ENCODE data around the gene FCN3.

FCN3 gene

DNA sequence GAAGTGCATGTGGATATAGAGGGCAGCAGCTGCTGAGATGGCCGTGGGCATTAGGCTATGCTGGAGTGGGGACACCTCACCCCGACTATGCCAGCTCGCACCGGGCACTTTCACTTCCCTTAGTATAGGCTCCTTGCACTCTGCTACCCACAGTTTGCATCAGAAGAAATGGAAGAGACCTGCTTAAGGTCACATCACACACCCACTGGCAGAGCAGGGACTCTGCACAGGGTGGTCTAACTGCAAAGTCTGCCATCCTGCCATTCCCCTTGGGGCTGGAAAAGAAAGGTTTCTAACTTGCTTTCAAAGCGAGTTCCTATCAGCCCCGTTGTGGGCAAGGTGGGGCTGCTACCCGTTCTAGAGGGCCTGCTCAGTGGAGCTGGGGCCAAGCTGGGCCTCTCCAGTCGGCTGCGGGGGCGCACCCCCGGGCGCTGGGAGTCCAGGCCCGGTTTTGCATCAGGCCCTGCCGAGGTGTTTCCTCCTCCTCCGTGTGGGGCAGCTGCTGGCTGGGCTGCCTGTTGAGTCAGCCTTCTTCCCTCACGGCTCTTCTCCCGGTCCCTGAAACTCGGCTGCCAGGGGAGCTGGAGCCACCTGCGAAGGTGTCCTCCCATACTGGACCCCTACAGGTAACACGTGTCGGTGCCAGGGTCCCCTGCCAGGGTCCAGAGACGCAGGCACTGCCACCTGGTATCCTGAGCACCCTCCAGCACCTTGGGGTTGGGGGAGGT lies 32.9 kb downstream of the FCN3 start, which contains the start of gene SYTL1:
TSS of gene SYTL1 (plus strand) at position 498 of the 728 bp plus-strand sequence. CDS start 3,313 bp downstream, outside the sequence.
- DNase-seq (ENCODE audit: low read depth) = peak; percentile 45

DNA sequence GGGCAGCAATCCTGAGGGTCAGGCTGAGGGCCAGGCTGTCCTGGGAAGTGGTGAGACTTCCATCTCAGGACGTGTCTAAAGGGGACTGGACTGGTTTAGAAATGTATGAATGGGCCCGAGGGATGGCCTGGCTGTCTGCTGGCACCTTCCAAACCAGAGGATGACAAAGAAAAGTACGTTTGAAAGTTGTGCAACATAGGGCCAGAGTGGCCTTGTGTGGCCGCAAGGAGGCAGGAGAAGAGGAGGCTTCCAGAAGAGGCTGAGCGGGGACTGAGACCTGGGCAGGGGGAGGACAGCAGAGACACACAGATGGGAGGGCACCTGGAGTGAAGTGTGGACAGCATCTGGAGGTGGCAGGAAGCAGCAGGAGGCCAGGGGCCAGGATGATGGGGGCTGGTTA lies 35.4 kb downstream of the FCN3 start:
- DNase-seq (ENCODE audit: low read depth) = no peak

DNA sequence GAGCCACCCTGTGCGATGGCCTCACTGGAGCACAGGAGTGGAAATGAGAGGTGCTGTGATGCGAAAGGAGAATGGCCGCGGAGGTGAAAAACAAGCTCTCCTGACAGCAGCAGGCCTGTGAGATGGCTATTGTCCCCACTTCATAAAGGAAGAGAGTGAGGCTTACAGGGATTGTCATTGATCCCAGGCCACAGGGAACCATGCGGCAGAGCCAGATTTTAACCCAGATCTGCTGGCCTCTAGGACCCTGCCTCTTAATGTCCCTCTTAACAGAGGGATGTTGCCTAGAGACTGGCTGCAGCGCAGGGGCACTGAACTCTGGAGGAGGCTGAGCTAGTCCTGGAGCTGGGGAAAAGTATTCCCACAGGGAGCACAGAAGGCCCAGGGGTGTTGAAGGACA lies 35.9 kb downstream of the FCN3 start:
- DNase-seq (ENCODE audit: low read depth) = no peak

DNA sequence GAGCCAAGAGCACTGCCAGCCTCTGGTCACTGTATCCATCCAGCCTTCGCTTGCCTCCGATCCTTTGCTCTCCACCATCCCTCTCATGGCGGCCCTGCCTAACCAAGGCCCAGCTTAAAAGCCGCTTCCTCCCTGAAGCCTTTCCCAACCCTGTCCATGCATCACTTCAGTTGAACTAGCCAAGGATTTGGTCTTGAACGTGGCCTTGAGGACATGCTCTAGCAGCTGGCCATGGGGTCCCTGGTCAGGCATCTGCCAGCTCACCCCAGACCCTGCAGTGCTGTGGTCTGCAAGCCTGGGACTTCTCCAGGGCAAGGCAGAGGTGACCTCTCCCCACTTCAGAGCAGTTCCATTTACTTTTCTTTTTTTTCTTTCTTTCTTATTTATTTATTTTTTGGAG lies 37.9 kb downstream of the FCN3 start:
- DNase-seq (ENCODE audit: low read depth) = no peak

DNA sequence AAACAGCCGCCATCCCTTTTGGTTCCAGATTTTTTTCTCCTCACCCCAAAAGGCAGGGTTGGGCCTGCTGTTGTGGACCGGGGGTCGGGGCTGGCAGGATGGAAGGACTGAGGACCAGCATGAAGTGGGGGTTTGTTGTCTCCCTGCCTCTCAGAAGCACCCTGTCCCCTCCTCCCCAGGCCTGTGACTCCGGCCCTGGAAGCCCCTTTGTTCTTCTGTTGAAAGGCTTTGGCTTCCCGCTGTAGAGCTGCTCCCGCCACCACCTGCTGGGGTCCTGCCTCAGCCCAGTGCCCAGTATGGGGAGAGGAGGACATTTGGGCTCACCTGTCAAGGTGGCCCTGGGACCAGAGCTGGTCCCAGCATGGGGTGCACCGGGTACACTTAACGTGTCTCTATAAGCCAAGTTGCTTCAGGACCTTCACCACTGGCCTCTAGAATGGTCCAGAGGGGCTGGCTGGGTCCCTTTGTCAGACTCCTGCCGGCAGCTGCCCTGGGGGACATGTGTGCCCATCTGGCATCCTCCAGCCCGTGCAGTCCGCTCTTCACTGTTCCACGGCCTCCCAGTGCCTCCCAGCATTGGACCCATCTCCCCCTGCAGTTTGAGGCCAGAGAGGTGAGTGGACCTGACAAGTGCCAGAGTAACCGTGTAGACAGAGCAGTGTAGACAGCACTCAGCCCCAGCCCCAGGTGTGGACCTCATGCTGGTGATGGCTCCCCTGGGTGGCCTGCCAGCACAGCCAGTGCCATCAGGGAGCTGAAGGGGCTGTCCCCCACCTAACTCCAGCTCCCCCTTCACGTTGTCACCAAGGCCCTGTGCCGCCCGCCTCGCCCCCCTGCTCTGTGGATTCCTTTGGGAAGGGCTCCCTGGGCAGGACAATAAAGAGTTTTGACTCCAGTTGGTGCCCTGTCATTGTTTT lies 38.9 kb downstream of the FCN3 start:
- no peak for DNase-seq (ENCODE audit: low read depth)

DNA sequence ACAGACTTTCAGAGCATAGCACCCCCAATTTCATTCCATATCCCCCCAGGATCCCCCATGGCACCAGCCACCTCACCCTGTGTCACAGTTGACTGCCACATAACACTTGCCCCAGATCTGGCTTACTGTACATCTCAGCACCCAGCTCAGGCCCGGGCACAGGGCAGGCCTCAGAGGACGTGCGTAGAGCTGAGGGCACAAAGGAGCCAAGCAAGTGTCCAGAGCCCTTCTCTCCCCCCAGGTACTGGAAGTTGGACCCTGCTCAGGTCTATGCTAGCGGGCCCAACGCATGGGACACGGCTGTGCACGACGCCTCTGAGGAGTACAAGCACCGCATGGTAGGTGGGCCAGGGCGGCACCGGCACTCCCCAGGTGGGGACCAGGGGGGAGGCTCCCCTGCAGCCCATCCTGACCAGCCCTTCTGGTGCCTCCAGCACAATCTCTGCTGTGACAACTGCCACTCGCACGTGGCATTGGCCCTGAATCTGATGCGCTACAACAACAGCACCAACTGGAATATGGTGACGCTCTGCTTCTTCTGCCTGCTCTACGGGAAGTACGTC lies 40.8 kb downstream of the FCN3 start:
- no peak for DNase-seq (ENCODE audit: low read depth)

DNA sequence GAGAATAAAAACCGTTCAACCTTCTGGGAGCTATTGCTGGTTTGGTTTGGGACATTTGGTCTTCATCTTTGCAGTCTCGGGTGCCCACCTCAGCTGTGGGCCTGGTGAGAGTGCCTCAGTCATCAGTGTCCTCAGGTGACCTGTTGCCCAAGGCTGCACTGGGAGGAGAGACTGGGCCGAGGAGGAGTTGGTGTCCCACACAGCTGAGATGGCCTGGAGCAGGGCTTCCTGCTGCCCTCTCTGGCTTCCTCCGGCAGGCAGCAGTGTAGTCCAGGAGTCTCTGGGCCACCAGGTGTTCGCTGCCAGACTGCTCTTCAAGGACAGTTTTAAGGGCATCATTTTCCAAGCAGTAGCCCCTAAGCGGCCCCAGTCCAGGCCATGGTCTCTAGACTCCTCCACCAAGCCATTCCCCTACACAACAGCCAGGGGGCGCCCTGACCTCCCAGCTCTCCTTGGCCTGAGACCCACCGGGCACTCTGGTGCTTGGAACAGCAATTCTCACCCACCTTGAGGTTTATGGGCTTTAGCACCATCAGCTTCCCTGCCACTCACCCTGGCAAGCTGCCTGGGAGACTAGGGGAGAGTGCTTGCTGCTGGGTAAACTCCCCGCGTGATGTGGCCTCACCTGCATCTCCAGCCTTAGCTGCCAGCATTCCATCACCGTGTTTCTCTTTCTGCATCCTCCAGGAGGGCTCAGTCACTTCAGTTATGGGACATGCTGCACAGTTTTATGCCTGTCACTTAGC lies 41.9 kb downstream of the FCN3 start:
- DNase-seq (ENCODE audit: low read depth) = peak; percentile 34

DNA sequence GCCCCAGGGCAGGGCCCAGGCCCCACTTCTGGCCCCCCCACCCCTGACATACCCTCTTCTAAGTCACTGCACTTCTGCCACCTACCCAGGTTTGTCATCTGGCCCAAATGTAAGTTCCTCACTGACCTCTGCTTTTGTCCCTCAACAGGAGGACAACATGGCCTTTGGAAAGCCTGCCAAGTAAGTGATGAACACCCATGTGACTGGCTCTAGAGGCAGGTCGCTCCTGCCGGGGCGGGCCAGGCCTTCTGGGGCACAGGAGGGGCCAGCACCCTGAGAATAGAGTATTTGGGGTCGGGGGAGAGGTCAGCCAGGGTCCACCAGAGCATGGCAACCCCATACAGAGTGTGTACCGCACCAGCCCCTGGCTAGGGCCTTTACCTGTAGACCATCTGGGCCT lies 42.7 kb downstream of the FCN3 start:
- no peak for DNase-seq (ENCODE audit: low read depth)

DNA sequence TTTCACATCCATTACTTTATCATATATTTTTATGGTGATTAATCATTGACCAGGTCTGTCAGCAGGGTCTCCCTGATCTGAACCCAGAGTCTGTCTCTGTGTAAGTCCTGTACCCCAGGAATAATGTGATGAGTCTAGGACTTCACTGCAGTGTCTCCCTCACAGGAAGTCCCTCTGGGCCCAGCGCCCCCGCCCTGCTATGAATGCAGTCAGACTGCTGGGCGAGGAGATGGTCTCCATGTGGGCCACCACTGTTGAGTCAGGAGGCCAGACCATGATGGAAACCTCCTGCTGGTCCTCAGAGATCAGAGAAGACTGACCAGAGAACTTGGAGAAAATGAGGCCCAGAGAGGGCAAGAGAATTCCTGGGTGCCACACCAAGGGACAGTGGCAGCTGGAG lies 43.2 kb downstream of the FCN3 start:
- DNase-seq (ENCODE audit: low read depth) = no peak

DNA sequence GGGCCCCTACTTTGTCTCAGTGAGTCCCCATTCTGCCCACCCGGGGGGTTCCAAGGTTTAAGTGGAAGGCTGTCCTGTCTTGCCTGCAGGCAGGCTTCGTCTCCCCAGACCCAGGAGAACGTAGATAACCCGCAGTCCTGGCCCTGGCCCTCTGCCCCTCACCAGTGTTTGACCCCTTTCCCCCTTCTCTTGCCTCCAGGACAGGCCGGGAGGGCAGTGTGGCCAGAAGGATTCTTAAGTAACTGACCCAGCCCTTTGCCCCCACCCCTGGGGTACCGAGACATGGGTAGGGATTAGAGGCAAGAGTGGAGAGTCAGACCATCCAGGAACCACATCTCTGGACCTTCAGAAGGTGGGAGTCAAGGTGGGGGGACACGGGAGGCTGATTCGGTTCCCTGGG lies 43.8 kb downstream of the FCN3 start:
- no peak for DNase-seq (ENCODE audit: low read depth)

DNA sequence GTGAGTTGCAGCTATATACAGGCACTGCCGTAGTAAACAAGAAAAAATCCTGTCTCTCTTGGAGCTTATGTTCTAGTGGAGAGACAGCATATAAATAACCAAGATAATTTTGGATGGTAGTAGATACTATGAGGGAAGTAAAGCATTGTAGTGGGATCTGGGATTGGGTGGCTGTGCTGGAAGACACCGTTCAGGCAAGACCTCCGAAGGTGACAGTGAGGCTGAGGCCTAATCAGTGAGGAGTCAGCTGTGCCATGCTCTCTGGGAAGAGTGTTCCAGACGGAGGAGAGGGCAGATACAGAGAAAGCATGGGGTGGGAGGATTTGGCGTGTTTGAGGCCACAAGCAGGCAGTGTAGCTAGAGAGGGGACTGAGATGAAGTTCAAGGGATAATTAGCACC lies 46.7 kb downstream of the FCN3 start:
- DNase-seq (ENCODE audit: low read depth) = no peak

DNA sequence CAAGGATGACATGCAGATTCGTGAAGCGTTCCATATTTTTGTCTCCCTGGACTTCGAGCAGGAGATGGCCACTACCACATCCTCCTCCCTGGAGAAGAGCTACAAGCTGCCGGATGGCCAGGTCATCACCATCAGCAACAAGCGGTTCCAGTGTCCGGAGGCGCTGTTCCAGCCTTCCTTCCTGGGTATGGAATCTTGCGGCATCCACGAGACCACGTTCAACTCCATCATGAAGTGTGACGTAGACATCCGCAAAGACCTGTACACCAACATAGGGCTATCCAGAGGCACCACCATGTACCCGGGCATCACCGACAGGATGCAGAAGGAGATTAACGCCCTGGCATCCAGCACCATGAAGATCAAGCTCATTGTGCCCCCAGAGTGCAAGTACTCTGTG lies 49.3 kb downstream of the FCN3 start:
- DNase-seq (ENCODE audit: low read depth) = no peak

DNA sequence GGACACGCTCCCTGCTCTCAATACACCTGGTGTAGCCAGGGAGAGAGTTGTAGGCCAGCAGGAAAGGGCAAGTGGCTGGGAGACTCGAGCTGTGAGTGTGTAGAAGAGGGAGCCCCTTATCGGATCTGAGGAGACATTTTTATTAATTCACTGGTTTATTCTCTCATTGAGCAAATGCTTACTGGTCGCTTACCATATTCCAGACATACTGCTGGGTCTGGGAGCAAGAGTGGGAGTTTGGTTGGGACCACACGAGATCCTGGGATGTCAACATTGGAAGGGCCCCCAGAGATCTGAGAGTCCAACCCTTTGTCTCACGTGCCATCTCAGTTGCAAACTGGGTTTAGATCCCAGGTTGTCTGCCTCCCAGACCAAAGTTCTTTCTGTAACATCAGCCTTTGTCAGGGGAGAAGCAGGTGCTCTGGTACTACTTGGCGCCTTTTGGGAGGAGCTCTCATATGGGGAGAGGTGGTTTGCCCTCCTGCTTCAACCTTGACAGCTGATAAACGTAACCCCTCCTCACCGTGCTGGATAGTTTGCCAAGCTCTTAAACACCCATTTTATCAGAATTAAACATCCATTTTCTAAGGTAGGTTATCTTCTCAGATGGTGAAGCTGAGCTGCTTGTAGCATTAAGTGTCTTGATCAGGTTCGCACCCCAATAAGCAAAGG lies 51.9 kb downstream of the FCN3 start:
- DNase-seq (ENCODE audit: low read depth) = no peak

DNA sequence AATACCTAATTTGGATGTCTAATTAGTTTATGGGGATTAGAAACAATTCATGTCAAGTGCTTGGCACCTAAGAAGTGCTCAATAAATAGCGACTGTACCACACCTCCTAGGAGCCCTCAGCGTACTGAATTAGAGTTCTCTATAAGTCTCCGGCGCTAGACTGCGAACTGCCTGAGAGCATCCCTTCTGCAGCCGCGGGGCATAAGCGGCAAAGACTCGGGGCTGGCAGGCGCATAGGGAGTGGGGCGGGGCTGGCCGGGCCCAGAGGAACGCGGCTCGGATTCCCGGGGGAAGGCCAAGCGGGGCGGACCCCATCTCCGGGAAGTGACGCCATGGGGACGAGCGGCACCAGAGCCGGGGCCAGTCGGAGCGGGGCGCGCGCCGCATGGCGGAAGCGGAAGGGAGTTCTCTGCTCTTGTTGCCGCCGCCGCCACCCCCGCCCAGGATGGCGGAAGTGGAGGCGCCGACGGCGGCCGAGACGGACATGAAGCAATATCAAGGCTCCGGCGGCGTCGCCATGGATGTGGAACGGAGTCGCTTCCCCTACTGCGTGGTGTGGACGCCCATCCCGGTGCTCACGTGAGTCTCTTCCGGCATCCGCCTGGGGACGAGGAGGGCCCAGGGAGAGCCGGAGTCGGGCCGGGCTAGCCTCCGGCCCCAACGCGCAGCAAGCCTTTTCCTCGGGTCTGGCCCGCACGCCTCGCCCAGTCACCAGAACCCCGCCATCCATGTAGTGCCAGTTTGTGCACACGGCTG lies 52.6 kb downstream of the FCN3 start, which contains the start of gene TMEM222:
TSS of gene TMEM222 (plus strand) at position 351 of the 756 bp plus-strand sequence. CDS start at position 386, 35 bp downstream.
- DNase-seq (ENCODE audit: low read depth) = peak; percentile 95

All from T follicular helper cell (primary cell).